H1 (cell line): ENCODE results near the gene ZNF254. TPM values are rescaled to one million over a fixed set of nuclear protein-coding genes. Genes with fewer than 3 reads are reported as not detected.

Source experiments
- CTCF ChIA-PET: fragments of 300-600 bp; sonication (Branson Sonifier 250); formaldehyde crosslinking; loops from one replicate; lab custom pipeline; 2021; ENCODE audit not compliant: partially characterized antibody; lab: Charles Lee
- POLR2A ChIA-PET: fragments of 300-600 bp; sonication (Branson Sonifier 250); formaldehyde crosslinking; loops from one replicate; lab custom pipeline; 2021; ENCODE audit warnings: inconsistent platforms; ENCODE audit not compliant: partially characterized antibody; lab: Charles Lee
- DNase-seq, 2 experiments: peaks; one replicate each; pipeline versions ENCODE4 v3.0.0 to v3.0.0-alpha.2; 2010 to 2022; ENCODE audit warnings: low spot score in 2 of 2, low read depth in 1 of 2, mixed read lengths in 1 of 2
- FAIRE-seq: peaks from 2 replicates; lab custom pipeline; 2011; peaks lifted over from hg19 to GRCh38; lab: Jason Lieb, UNC
- H2AFZ ChIP-seq: 2 replicates; pipeline ENCODE4 v1.8.1; 2012; ENCODE audit warnings: low read length, inconsistent platforms
- H2AK5ac ChIP-seq: 2 replicates; pipeline ENCODE4 v1.6.1; 2013; ENCODE audit warnings: low read depth, low read length
- H2BK120ac ChIP-seq: replicated peaks from 2 replicates; pipeline ENCODE3; 2013; ENCODE audit warnings: low read depth, low read length, inconsistent platforms
- H2BK12ac ChIP-seq: 2 replicates; pipeline ENCODE4 v1.6.1; 2013; ENCODE audit warnings: low read depth, low read length
- H2BK15ac ChIP-seq: 2 replicates; pipeline ENCODE4 v1.6.1; 2013; ENCODE audit warnings: low read length
- H2BK20ac ChIP-seq: 2 replicates; pipeline ENCODE4 v1.6.1; 2013; ENCODE audit warnings: low read length
- H2BK5ac ChIP-seq: 2 replicates; pipeline ENCODE4 v1.6.1; 2013; ENCODE audit warnings: low read depth, low read length
- H3K14ac ChIP-seq: 2 replicates; pipeline ENCODE4 v1.6.1; 2013; ENCODE audit warnings: inconsistent platforms; ENCODE audit not compliant: insufficient read length
- H3K18ac ChIP-seq: 2 replicates; pipeline ENCODE4 v1.6.1; 2013; ENCODE audit warnings: low read length; ENCODE audit errors: extremely low read depth
- H3K23ac ChIP-seq: 2 replicates; pipeline ENCODE4 v1.6.1; 2013; ENCODE audit warnings: inconsistent platforms; ENCODE audit not compliant: insufficient read length
- H3K23me2 ChIP-seq: 2 replicates; pipeline ENCODE4 v1.6.1; 2013; ENCODE audit warnings: low read depth, low read length
- H3K27ac ChIP-seq: 2 replicates; pipeline ENCODE4 v1.6.1; 2011; ENCODE audit warnings: low read depth, low read length, inconsistent platforms
- H3K27me3 ChIP-seq, 4 experiments: replicated peaks in 1 of 4; 1 replicate in 1 of 4; 2 replicates in 3 of 4; pipeline versions ENCODE4 v1.6.1 to v1.8.1; 2011 to 2013; ENCODE audit warnings: low read length in 3 of 4, mild to moderate bottlenecking in 3 of 4, inconsistent platforms in 2 of 4, mixed read lengths in 2 of 4, moderate library complexity in 1 of 4; ENCODE audit not compliant: control insufficient read depth in 3 of 4, insufficient read depth in 3 of 4; ENCODE audit errors: extremely low read depth in 1 of 4
- H3K36me3 ChIP-seq, 4 experiments: 2 replicates each; pipeline versions ENCODE4 v1.6.1 to v1.8.1; 2011 to 2013; ENCODE audit warnings: mild to moderate bottlenecking in 4 of 4, low read length in 3 of 4, moderate library complexity in 2 of 4, control low read depth in 1 of 4, inconsistent platforms in 1 of 4; ENCODE audit not compliant: insufficient read depth in 4 of 4, control insufficient read depth in 2 of 4
- H3K4ac ChIP-seq: replicated peaks from 2 replicates; pipeline ENCODE3; 2013; ENCODE audit warnings: low read length, low read depth, mixed read lengths, inconsistent platforms; ENCODE audit not compliant: insufficient read length
- H3K4me1 ChIP-seq, 4 experiments: replicated peaks in 1 of 4; 1 replicate in 1 of 4; 2 replicates in 3 of 4; pipeline versions ENCODE4 v1.6.1 to v1.8.1; 2011 to 2013; ENCODE audit warnings: low read length in 3 of 4, inconsistent platforms in 2 of 4, mixed read lengths in 1 of 4; ENCODE audit not compliant: insufficient read depth in 4 of 4, control insufficient read depth in 3 of 4
- H3K4me2 ChIP-seq, 2 experiments: 2 replicates each; pipeline versions ENCODE4 v1.6.1 to v1.8.1; 2011 to 2013; ENCODE audit warnings: low read depth in 2 of 2, low read length in 2 of 2, control low read depth in 1 of 2, inconsistent platforms in 1 of 2, mild to moderate bottlenecking in 1 of 2; ENCODE audit not compliant: insufficient read depth in 1 of 2
- H3K4me3 ChIP-seq, 4 experiments: fragments of 200-600, 300-600 bp in 1 of 4; sonication (generic), shearing (Covaris generic), sonication (Bioruptor Twin) in 1 of 4; 2 replicates each; pipeline versions ENCODE4 v1.5.1 to v1.8.1; 2011 to 2016; ENCODE audit warnings: low read length in 4 of 4, low read depth in 3 of 4, control low read depth in 2 of 4, inconsistent platforms in 2 of 4, mild to moderate bottlenecking in 2 of 4, mixed read lengths in 1 of 4, moderate library complexity in 1 of 4; ENCODE audit not compliant: insufficient read depth in 2 of 4; ENCODE audit errors: extremely low read depth in 1 of 4
- H3K56ac ChIP-seq: replicated peaks from 2 replicates; pipeline ENCODE3; 2013; ENCODE audit warnings: low read depth, mild to moderate bottlenecking, mixed read lengths, low read length, inconsistent platforms; ENCODE audit not compliant: insufficient read length
- H3K79me1 ChIP-seq: 2 replicates; pipeline ENCODE4 v1.6.1; 2013; ENCODE audit warnings: low read depth, low read length, control low read depth
- H3K79me2 ChIP-seq, 2 experiments: 2 replicates each; pipeline versions ENCODE4 v1.6.1 to v1.8.1; 2012 to 2013; ENCODE audit warnings: low read length in 2 of 2, mild to moderate bottlenecking in 2 of 2, inconsistent platforms in 1 of 2; ENCODE audit not compliant: insufficient read depth in 2 of 2, control insufficient read depth in 1 of 2
- H3K9ac ChIP-seq, 4 experiments: replicated peaks in 1 of 4; 1 replicate in 1 of 4; 2 replicates in 3 of 4; pipeline versions ENCODE4 v1.6.1 to v1.8.1; 2011 to 2013; ENCODE audit warnings: low read depth in 3 of 4, low read length in 3 of 4, control low read depth in 2 of 4, mild to moderate bottlenecking in 2 of 4, moderate library complexity in 2 of 4, inconsistent platforms in 1 of 4; ENCODE audit errors: extremely low read depth in 1 of 4
- H3K9me3 ChIP-seq, 2 experiments: 2 replicates each; pipeline versions ENCODE4 v1.6.1 to v1.8.1; 2012 to 2013; ENCODE audit warnings: mild to moderate bottlenecking in 2 of 2, moderate library complexity in 2 of 2, control low read depth in 1 of 2, inconsistent platforms in 1 of 2, low read depth in 1 of 2, low read length in 1 of 2, mixed read lengths in 1 of 2; ENCODE audit not compliant: insufficient read depth in 2 of 2
- H4K20me1 ChIP-seq, 2 experiments: replicated peaks in 1 of 2; 2 replicates each; pipeline versions ENCODE3 to v1.8.1; 2011 to 2013; ENCODE audit warnings: inconsistent platforms in 2 of 2, low read length in 2 of 2, mild to moderate bottlenecking in 1 of 2; ENCODE audit not compliant: insufficient read depth in 2 of 2, control insufficient read depth in 1 of 2
- H4K5ac ChIP-seq: 2 replicates; pipeline ENCODE4 v1.6.1; 2013; ENCODE audit warnings: low read length, low read depth, mixed read lengths, inconsistent platforms; ENCODE audit not compliant: insufficient read length
- H4K8ac ChIP-seq: 2 replicates; pipeline ENCODE4 v1.8.0; 2013; ENCODE audit warnings: mild to moderate bottlenecking, moderate library complexity, low read length, inconsistent platforms; ENCODE audit not compliant: insufficient read depth; ENCODE audit errors: extremely low read depth
- H4K91ac ChIP-seq: replicated peaks from 2 replicates; pipeline ENCODE3; 2013; ENCODE audit warnings: low read length, mixed read lengths, inconsistent platforms; ENCODE audit not compliant: insufficient read length
- BCL11A ChIP-seq, 2 experiments: IDR thresholded peaks; one replicate each; pipeline ENCODE4 v1.6.1; 2011; ENCODE audit warnings: low read depth in 2 of 2, low read length in 2 of 2, mild to moderate bottlenecking in 2 of 2
- ZNF274 ChIP-seq: IDR thresholded peaks from 2 replicates; pipeline ENCODE4 v1.7.0; 2012; ENCODE audit warnings: low read length, borderline replicate concordance; ENCODE audit errors: extremely low read depth
- WGBS, 2 experiments: shearing (Covaris generic) in 1 of 2; methylation state at CpG; one replicate each; pipeline versions ENCODE4 v1.1.6 to v1.1.7; 2013 to 2015; ENCODE audit warnings: low lambda C conversion rate in 2 of 2, mixed read lengths in 2 of 2, inconsistent platforms in 1 of 2, low coverage in 1 of 2, missing lambda C conversion rate in 1 of 2; ENCODE audit not compliant: insufficient replicate concordance in 2 of 2, insufficient coverage in 1 of 2, insufficient read length in 1 of 2; ENCODE audit errors: extremely low coverage in 1 of 2, missing lambda C conversion rate in 1 of 2; 5-methylcytosine and 5-hydroxymethylcytosine counted together
- polyA plus RNA-seq, 7 experiments: library from polyadenylated mRNA; depleted of rRNA in 3 of 7; stranded (reverse) in 5 of 7; unstranded in 2 of 7; fragments of >200 nt in 5 of 7; fragments of 200-250 nt in 2 of 7; gene quantifications; 1 replicate in 5 of 7; 2 replicates in 1 of 7; 4 replicates in 1 of 7; pipeline versions ENCODE4 v1.2.1 to v1.2.3, GENCODE V29; 2011 to 2013; ENCODE audit warnings: missing spikeins in 2 of 7, mixed read lengths in 2 of 7
- total RNA-seq: library from RNA; stranded (reverse); fragmentation: NEBNext Ultra II Directional; extraction: Animal tissue kit (Norgen Biotek cat#: 25700); gene quantifications from 2 replicates; pipeline ENCODE4 v1.2.1, GENCODE V29; 2021

The ZNF254 gene
- total and polyA plus RNA-seq, 2 of the 8 experiments (the other 6 are each of a cell fraction or from before 2014, with no cell fraction given): 4.4 to 22.0 TPM

- no peaks in the 10 kb centered on the region for H3K27me3 ChIP-seq
- no peak overlapping the region for H2AFZ ChIP-seq
- FAIRE-seq (no peak), DNase-seq (no peak)
- H2BK5ac ChIP-seq: no peak overlapping the region
- no peak overlapping the region for H3K18ac ChIP-seq
- H4K5ac ChIP-seq: no peak overlapping the region
- POLR2A ChIA-PET: no interaction called here
- H3K4me2 ChIP-seq: no peak overlapping the region
- no peak overlapping the region for H3K4ac ChIP-seq
- H2BK12ac ChIP-seq: no peak overlapping the region
- no peak overlapping the region for H2BK20ac ChIP-seq
- TF ChIP-seq BCL11A (IDR thresholded peaks at IDR 0.05; ENCODE audit: low read depth in 2 of 2, low read length in 2 of 2) (no peak), ZNF274 (peak; percentile 95)
- TF ChIP-seq, all 59 proteins: peak for 1
- H3K79me2 ChIP-seq: no peaks in the 10 kb centered on the region
- no peak overlapping the region for H4K8ac ChIP-seq
- H3K9ac ChIP-seq: no peak overlapping the region
- H3K4me1 ChIP-seq: no peaks in the 10 kb centered on the region
- no peak overlapping the region for H2AK5ac ChIP-seq
- no peak overlapping the region for H2BK15ac ChIP-seq
- no peaks in the 10 kb centered on the region for H4K20me1 ChIP-seq
- no peak overlapping the region for H3K14ac ChIP-seq
- H3K23ac ChIP-seq: no peak overlapping the region
- H3K9me3 ChIP-seq: peaks cover 47 to 59% of the 10 kb centered on the region in 2 experiments
- 96% methylated on average over 3 of the region's 3 CpGs; no CpG with 5 or more reads in 1 of the 2 experiments for WGBS, 2 experiments
- no peaks in the 10 kb centered on the region for H3K79me1 ChIP-seq
- CTCF ChIA-PET: no interaction called here
- H2BK120ac ChIP-seq: no peak overlapping the region
- H3K23me2 ChIP-seq: no peaks in the 10 kb centered on the region
- H4K91ac ChIP-seq: no peak overlapping the region
- H3K56ac ChIP-seq: no peak overlapping the region
- peak overlapping the region in 1 of 4 experiments; percentile 24; a peak in 1 of 8 replicates for H3K4me3 ChIP-seq
- peaks cover 2 to 49% (median 26%) of the 10 kb centered on the region in 4 experiments; a peak in 6 of 8 replicates for H3K36me3 ChIP-seq
- H3K27ac ChIP-seq: no peak overlapping the region
These were observed 40.6 kb downstream of the ZNF254 start for GRCh38 chr19:24127601-24128000.
